Fibroblast of upper back skin (primary cell): Measurements from ENCODE around the gene KRT2.
"Not testable (repeated sequence)": the region's sequence is repeated elsewhere in the genome, so short reads cannot be mapped to it uniquely, and the experiment has no call there.

ENCODE experiments used
- DNase-seq: peaks from one replicate; pipeline ENCODE4 v3.0.0-alpha.2; 2013

KRT2 gene

DNA sequence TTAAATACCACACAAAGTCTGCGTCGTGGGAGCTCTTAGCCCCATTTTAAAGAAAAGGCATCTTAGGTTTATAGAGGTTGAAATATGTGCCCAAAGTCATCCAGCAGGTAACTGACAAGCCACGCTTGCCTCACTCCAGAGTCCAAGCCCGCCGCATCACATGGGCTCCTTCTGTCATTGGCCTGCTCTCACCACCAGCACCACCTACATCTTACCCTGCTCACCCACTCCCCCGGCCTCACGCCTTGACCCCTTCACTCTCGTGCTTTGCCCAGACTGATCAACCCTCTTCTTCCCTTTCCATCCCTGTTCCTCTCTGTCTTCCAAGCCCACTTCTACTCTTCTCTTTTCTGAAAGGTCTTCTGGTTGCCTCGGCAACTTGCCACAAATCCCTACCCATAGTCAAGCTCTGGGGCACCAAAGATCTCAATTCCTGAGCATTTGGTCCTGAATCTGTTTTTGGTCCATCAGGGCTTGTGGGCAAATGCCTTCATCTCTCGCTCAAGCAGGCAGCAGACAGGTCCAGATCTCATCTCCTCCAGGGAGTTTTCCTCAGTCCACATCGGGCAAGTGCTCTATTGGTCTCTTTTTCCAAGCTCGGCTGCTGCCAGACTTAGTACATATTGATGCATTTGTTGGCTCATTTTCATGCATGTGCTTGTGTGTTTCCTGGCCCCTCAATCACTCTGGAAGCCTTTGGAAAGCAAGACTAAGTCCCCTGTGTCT is 31.7 kb upstream of the KRT2 start:
- no peak for DNase-seq

GRCh38 chr12:52682938-52683574 is 31.0 kb upstream of the KRT2 start:
- no peak for DNase-seq

- DNase-seq: no peak
Observed at GRCh38 chr12:52682381-52682660, 30.3 kb upstream of the KRT2 start.

DNA sequence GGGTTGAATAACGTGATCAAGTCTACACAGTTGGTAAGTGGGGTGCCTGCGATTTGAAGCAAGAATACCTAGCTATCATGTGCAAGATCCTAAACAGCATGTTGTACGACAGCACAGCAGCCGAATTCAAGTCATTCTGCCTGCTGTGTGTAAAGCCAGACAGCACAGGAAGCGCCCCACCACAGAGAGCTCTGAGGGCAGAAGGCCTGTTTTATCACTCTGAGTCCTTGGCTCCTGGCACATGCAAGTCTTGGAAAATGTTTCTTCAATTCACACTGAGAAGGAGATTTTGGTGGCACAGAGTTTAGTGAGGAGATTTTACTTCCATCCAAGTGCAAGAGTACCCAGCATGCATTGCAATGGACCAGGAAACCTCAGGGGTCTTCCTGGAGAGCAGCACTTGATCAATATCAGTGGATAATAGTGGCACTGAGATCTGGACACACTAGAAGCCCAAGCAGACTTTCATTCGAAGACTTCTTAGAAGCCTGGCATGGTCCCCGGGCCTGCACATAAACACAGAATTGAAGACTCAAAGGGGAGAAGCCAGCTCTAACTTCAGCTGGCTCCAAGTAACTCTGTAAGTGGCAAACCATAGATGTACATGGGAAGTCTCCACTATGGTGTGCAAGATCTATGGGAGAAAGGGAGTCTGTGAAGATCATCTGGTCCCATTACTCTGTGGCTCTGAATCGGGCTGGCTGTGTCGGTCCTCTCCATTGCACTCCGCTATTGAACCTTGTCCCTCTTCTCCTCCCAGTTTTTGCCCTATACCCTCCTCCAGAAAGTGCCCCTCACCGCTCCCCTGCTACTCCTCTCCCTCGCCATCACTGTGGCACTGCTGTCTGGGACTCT is 29.7 kb upstream of the KRT2 start:
- DNase-seq: no peak

DNA sequence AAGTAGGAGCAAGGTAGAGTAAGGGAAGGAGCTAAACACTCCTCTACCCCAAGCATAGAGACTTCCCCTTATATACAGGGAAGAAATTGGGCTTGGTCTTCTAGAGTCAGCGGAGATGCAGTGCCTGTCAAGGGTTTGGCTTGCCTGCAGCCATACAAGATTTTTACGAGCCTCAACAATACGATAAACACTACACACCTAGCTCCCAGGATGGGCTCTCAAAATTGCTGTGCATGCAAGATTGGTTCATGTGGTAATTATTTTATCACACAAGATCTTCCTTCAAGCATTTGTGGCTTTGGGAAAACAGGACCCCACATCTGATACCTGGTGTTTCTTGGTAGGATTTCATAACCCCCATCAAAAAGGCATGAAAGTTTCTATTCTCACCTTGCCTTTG is 28.4 kb upstream of the KRT2 start, which contains the start of gene KRT1:
KRT1 (minus strand) TSS at position 45 of the 400 bp plus-strand sequence. CDS start 59 bp downstream, outside the sequence.
- DNase-seq: no peak

- DNase-seq: no peak
Observed at GRCh38 chr12:52679875-52680274, 27.9 kb upstream of the KRT2 start.

GRCh38 chr12:52677671-52678070 is 25.7 kb upstream of the KRT2 start:
- DNase-seq: no peak

DNA sequence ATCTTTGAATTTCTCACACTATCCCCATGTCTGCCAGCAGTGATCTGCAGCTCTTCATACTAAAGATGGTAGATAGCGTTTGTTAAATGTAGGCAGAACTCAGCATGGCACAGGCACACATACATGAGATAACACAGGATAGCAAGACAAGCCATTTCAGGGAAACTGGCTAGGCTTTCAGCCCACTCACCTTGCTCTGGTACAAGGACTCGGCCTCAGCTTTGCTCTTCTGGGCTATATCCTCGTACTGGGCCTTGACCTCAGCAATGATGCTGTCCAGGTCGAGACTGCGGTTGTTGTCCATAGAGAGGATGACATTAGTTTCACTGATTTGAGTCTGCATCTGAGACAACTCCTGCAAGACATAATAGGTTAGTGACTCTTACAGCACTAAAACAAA is 25.1 kb upstream of the KRT2 start:
- DNase-seq: no peak

- no peak for DNase-seq
Observed at GRCh38 chr12:52676163-52676562, 24.2 kb upstream of the KRT2 start.

- no peak for DNase-seq
Observed at GRCh38 chr12:52675301-52675701, 23.3 kb upstream of the KRT2 start.

GRCh38 chr12:52674433-52674775 is 22.4 kb upstream of the KRT2 start:
- no peak for DNase-seq

DNA sequence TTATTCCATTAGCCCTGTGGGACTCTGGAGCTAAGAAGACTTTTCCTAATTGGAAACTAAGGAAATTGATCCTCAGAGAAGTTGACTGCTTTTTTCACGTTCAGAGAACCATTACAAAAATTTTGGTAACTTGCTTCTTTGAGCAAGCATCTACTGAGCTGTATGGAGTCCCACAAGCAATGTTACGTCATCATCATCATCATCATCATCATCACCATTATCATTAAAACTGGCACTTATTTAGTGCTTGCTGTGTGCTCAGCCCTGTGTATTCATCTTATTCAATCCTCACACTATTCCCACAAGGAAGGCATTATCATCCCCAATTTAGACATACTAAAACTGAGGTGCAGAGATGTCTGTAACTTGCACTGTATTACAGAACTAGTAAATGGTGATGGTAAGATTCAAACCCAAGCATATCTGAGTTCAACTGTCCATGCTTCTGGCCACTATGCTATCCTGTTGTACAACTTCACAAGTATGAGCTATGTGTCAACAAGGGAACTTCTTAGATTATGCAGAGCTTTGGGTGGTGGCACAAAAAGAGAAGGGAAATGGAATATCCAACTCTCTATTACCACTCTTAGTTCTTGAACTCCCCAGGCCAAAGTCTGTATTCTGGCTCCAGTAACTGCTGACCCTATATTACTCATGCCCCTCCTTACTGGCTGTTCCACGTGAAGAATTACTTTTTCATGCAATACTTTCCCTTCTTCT is 21.9 kb upstream of the KRT2 start:
- DNase-seq: no peak

DNA sequence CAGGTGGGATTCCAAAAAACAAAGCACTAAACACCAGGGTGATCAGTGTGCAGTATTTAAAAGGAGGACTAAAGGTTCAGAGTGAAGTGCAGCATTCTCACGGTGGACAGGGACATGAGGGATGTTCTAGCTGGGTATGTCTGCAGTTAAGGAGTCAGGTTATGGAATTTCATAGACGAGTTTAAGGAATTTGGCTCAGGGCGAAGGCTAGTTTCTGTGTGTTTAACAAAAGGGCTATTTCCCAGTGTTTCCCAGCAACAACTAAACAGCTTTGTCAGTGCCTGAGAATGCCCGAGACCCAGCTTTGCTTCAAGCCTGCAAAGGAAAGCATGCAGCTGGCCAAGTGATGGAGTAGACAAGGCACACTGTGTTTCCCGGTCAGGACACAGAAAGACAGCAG is 21.2 kb upstream of the KRT2 start:
- no peak for DNase-seq

- no peak for DNase-seq
Observed at GRCh38 chr12:52672321-52672933, 20.4 kb upstream of the KRT2 start.

- DNase-seq: no peak
Observed at GRCh38 chr12:52670961-52671360, 18.9 kb upstream of the KRT2 start.

DNA sequence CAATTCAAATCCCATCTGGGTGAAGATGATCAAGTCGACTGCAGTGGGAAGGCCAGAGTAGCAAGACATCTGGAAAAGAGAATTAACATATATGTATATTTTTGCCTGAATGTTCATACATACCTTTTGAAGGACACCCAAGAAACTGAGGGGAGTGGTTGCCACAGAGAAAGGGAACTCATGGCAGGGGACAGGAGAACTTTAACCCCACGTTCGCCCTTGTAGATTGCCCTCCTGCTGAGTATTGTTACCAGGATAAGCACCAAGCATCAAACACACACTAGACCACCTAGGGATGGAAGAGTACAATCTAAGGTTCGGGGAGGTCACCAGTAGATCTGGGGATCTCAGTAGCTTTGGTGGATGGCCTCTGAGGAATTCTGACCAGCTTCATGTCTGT is 18.5 kb upstream of the KRT2 start:
- DNase-seq: no peak

DNA sequence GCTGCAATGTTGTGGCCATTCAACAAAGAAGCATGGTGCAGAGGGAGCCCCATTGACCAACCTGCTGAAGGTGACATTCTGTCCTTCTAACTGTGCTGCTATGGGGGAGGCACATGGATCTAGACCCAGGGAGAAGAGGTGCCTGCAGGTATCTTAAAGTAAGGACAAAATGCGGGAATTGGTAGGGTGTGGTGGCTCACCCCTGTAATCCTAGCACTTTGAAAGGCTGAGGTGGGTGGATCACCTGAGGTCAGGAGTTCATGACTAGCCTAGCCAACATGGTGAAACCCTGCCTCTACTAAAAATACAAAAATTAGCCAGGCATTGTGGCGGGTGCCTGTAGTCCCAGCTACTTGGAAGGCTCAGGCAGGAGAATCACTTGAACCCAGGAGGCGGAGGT is 17.9 kb upstream of the KRT2 start:
- DNase-seq: not testable (repeated sequence)

DNA sequence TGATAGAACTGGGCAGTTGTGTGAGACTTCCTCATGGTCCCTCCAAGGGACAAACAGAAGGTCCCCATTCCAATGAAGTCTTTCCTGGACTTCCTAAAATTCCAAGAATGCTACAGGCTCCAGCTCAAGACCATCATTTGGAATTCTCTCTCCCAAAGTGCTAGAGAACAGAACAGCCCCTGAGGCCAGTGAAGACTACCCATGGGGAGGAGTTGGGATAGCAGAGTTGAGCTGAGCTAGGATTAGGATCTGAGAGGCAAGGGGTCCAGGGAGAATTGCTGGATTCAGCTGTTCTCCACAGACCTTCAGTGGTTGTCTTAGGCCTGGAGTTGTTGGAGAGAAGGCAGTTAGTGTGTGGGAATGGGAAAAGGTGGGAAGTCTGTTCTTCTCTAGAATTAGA is 17.4 kb upstream of the KRT2 start:
- DNase-seq: no peak

DNA sequence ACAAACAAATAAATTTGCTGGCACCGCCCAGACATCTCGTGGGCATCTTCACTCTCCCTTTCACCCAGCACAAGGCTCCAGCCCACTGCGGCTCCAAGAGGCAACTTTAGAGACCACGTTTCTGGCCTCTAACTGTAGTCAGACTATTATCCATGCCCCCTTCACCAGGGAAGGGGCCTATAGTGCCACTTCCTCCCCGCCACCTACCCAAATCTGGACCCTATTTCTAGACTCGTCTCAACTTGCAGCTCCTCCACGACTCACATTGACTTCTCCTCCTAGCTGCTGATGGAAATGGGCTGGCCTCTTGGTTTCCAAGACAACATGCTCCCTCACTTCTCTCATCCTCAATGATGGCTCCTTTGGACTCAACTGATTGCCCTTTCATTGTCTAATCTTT is 15.9 kb upstream of the KRT2 start:
- DNase-seq: no peak

- DNase-seq: no peak
Observed at GRCh38 chr12:52667509-52667908, 15.5 kb upstream of the KRT2 start.

- no peak for DNase-seq
Observed at GRCh38 chr12:52666471-52666870, 14.5 kb upstream of the KRT2 start.

DNA sequence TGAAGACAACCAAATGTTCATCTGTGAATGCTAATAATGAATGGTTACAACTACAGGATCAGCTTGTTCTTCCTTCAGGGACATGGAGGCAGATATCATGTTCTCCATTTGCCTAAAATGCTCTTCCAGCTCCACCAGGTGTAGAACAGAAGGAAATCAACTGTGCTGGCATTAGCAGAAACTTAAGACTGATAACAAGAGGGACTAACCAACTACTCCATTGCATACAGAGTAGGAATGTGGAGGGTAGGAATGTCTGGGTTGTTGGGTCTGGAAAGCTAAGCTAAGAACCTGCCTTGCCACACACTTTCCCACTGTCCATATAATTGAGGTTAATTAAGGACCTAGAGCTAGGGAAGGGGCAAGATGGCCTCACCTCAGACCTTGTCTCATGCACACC is 11.4 kb upstream of the KRT2 start:
- DNase-seq: no peak

DNA sequence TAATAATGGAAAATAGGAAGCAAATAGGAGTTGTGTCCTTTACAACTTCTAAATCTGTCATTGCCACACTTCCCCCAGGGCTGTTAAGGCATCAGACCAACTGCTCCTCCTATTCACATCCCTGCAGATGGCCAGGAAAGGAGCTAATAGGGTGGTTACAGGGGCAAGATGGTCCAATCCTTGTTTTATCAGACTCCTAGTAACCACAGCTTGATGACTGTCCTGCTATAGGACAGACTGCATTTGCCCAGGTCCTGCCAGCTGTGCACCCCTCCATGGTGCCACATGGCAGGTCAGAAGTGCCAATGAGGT is 10.9 kb upstream of the KRT2 start:
- DNase-seq: no peak
